ENCODE measurements around the gene PRKG1.

Gene PRKG1

DNA sequence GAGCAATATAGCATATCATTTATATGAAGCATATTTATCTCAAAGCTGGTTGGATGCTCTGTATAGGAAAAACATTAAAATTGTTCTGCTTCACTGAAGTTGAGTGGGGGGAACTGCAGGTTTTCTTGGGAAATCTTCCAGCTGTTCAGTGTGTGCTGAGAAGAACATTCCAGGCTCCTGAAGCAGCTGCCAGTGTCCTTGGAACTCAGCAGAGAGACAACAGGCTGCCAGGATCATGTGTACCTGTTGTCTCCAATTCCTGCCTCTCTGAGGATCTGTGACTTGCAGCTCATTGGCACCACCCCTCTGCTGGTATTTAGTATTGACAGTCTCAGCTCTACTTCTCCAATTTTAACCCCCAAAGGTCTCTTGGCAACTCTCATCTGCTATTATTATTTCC lies 42.3 kb upstream of the PRKG1 start:
- no peaks in the 10 kb centered on the region for H3K4me1 ChIP-seq (ENCODE audit: insufficient read depth, low read length)
- no peaks in the 10 kb centered on the region for H3K79me2 ChIP-seq (ENCODE audit: insufficient read depth, low read length)
- H3K27ac ChIP-seq (ENCODE audit: low read length): no peak overlapping the region
- no peak overlapping the region for H3K4me2 ChIP-seq (ENCODE audit: insufficient read depth, low read length)
- H2AFZ ChIP-seq (ENCODE audit: low read depth, low read length): no peak overlapping the region
- no peak for TF ChIP-seq CTCF (IDR thresholded peaks at IDR 0.05; ENCODE audit: borderline replicate concordance, extremely low read depth, low read length, poor library complexity, severe bottlenecking)
- TF ChIP-seq EZH2 (IDR thresholded peaks at IDR 0.05; ENCODE audit: borderline replicate concordance, low read depth, low read length, severe bottlenecking): no peak
- no peaks in the 10 kb centered on the region for H4K20me1 ChIP-seq (ENCODE audit: insufficient read depth, low read length)
- H3K4me3 ChIP-seq (ENCODE audit: low read depth in 1 of 2, low read length in 2 of 2): no peak overlapping the region
- DNase-seq: no peak
- no peaks in the 10 kb centered on the region for H3K36me3 ChIP-seq (ENCODE audit: insufficient read depth, low read length)
- no peak overlapping the region for H3K9ac ChIP-seq (ENCODE audit: low read depth, low read length)
- H3K27me3 ChIP-seq (ENCODE audit: insufficient read depth, low read length, poor library complexity): no peaks in the 10 kb centered on the region
- no peaks in the 10 kb centered on the region for H3K9me3 ChIP-seq (ENCODE audit: insufficient read depth, low read length, severe bottlenecking)
- ATAC-seq (ENCODE audit: insufficient read depth, low read depth): no peak

- no peaks in the 10 kb centered on the region for H3K79me2 ChIP-seq (ENCODE audit: insufficient read depth, low read length)
- H3K4me2 ChIP-seq (ENCODE audit: insufficient read depth, low read length): no peak overlapping the region
- no peak overlapping the region for H3K9ac ChIP-seq (ENCODE audit: low read depth, low read length)
- H3K4me1 ChIP-seq (ENCODE audit: insufficient read depth, low read length): no peaks in the 10 kb centered on the region
- H4K20me1 ChIP-seq (ENCODE audit: insufficient read depth, low read length): no peaks in the 10 kb centered on the region
- DNase-seq (no peak), ATAC-seq (ENCODE audit: insufficient read depth, low read depth) (no peak)
- H3K36me3 ChIP-seq (ENCODE audit: insufficient read depth, low read length): no peaks in the 10 kb centered on the region
- no peak for TF ChIP-seq EZH2 (IDR thresholded peaks at IDR 0.05; ENCODE audit: borderline replicate concordance, low read depth, low read length, severe bottlenecking)
- TF ChIP-seq CTCF (IDR thresholded peaks at IDR 0.05; ENCODE audit: borderline replicate concordance, extremely low read depth, low read length, poor library complexity, severe bottlenecking): no peak
- no peak overlapping the region for H3K4me3 ChIP-seq (ENCODE audit: low read depth in 1 of 2, low read length in 2 of 2)
- H3K27ac ChIP-seq (ENCODE audit: low read length): no peak overlapping the region
- no peaks in the 10 kb centered on the region for H3K27me3 ChIP-seq (ENCODE audit: insufficient read depth, low read length, poor library complexity)
- H2AFZ ChIP-seq (ENCODE audit: low read depth, low read length): no peak overlapping the region
- H3K9me3 ChIP-seq (ENCODE audit: insufficient read depth, low read length, severe bottlenecking): no peaks in the 10 kb centered on the region
Observed at GRCh38 chr10:51034769-51035168, 39.5 kb upstream of the PRKG1 start.

- H3K4me3 ChIP-seq (ENCODE audit: low read depth in 1 of 2, low read length in 2 of 2): no peak overlapping the region
- H3K36me3 ChIP-seq (ENCODE audit: insufficient read depth, low read length): no peaks in the 10 kb centered on the region
- TF ChIP-seq EZH2 (IDR thresholded peaks at IDR 0.05; ENCODE audit: borderline replicate concordance, low read depth, low read length, severe bottlenecking): no peak
- no peak for TF ChIP-seq CTCF (IDR thresholded peaks at IDR 0.05; ENCODE audit: borderline replicate concordance, extremely low read depth, low read length, poor library complexity, severe bottlenecking)
- no peaks in the 10 kb centered on the region for H3K4me1 ChIP-seq (ENCODE audit: insufficient read depth, low read length)
- H3K27me3 ChIP-seq (ENCODE audit: insufficient read depth, low read length, poor library complexity): no peaks in the 10 kb centered on the region
- no peaks in the 10 kb centered on the region for H3K9me3 ChIP-seq (ENCODE audit: insufficient read depth, low read length, severe bottlenecking)
- H2AFZ ChIP-seq (ENCODE audit: low read depth, low read length): no peak overlapping the region
- no peak overlapping the region for H3K9ac ChIP-seq (ENCODE audit: low read depth, low read length)
- DNase-seq (no peak), ATAC-seq (ENCODE audit: insufficient read depth, low read depth) (no peak)
- H4K20me1 ChIP-seq (ENCODE audit: insufficient read depth, low read length): no peaks in the 10 kb centered on the region
- H3K79me2 ChIP-seq (ENCODE audit: insufficient read depth, low read length): no peaks in the 10 kb centered on the region
- no peak overlapping the region for H3K27ac ChIP-seq (ENCODE audit: low read length)
- H3K4me2 ChIP-seq (ENCODE audit: insufficient read depth, low read length): no peak overlapping the region
Observed at GRCh38 chr10:51035344-51035743, 38.9 kb upstream of the PRKG1 start.

DNA sequence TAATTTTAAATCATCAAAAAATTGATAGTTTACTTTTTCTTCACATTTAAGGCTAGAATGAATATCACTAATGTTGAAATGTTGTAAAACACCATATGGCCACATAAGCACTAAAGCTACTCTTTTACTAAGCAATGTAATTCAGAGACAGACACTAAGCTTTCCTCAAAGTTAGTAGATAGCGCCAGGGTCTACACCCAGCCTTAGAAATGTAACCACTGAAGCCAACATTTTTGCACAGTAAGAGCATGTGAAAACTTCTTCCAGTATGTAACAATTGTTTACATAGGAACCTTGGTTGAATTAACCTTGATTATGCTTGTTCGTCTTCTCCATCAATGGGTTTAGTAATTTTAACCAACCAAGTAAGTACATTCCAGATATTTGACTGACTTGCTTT lies 28.4 kb upstream of the PRKG1 start:
- no peaks in the 10 kb centered on the region for H3K79me2 ChIP-seq (ENCODE audit: insufficient read depth, low read length)
- H3K27ac ChIP-seq (ENCODE audit: low read length): no peak overlapping the region
- no peak overlapping the region for H3K9ac ChIP-seq (ENCODE audit: low read depth, low read length)
- no peaks in the 10 kb centered on the region for H3K36me3 ChIP-seq (ENCODE audit: insufficient read depth, low read length)
- H3K9me3 ChIP-seq (ENCODE audit: insufficient read depth, low read length, severe bottlenecking): no peaks in the 10 kb centered on the region
- no peaks in the 10 kb centered on the region for H3K27me3 ChIP-seq (ENCODE audit: insufficient read depth, low read length, poor library complexity)
- ATAC-seq (ENCODE audit: insufficient read depth, low read depth) (no peak), DNase-seq (no peak)
- H3K4me2 ChIP-seq (ENCODE audit: insufficient read depth, low read length): no peak overlapping the region
- no peaks in the 10 kb centered on the region for H3K4me1 ChIP-seq (ENCODE audit: insufficient read depth, low read length)
- no peak overlapping the region for H2AFZ ChIP-seq (ENCODE audit: low read depth, low read length)
- TF ChIP-seq CTCF (IDR thresholded peaks at IDR 0.05; ENCODE audit: borderline replicate concordance, extremely low read depth, low read length, poor library complexity, severe bottlenecking): no peak
- no peak for TF ChIP-seq EZH2 (IDR thresholded peaks at IDR 0.05; ENCODE audit: borderline replicate concordance, low read depth, low read length, severe bottlenecking)
- H3K4me3 ChIP-seq (ENCODE audit: low read depth in 1 of 2, low read length in 2 of 2): no peak overlapping the region
- H4K20me1 ChIP-seq (ENCODE audit: insufficient read depth, low read length): no peaks in the 10 kb centered on the region
